BE2C (cell line): ENCODE measurements around the gene LENEP.

Experiments used
- DNase-seq: peaks from one replicate; pipeline ENCODE4 v3.0.0-alpha.2; 2020
- H3K27me3 ChIP-seq: fragments of 250-450 bp; sonication (Bioruptor Pico); 2 replicates; pipeline ENCODE4 v1.5.1; 2020; ENCODE audit warnings: mild to moderate bottlenecking
- H3K36me3 ChIP-seq: fragments of 250-450 bp; sonication (Bioruptor Pico); 2 replicates; pipeline ENCODE4 v1.5.1; 2020; ENCODE audit warnings: mild to moderate bottlenecking
- H3K4me1 ChIP-seq: fragments of 250-450 bp; sonication (Bioruptor Pico); 2 replicates; pipeline ENCODE4 v1.5.1; 2020
- H3K4me3 ChIP-seq: 2 replicates; pipeline ENCODE4 v1.5.1; 2011; ENCODE audit warnings: low read depth, low read length
- H3K9me3 ChIP-seq: fragments of 250-450 bp; sonication (Bioruptor Pico); 2 replicates; pipeline ENCODE4 v1.5.1; 2020
- TF ChIP-seq, protein P1 (sequence below): IDR thresholded peaks from 2 replicates; pipeline ENCODE4 v1.5.1; 2012; ENCODE audit warnings: mild to moderate bottlenecking, low read depth, low read length

The LENEP gene

DNA sequence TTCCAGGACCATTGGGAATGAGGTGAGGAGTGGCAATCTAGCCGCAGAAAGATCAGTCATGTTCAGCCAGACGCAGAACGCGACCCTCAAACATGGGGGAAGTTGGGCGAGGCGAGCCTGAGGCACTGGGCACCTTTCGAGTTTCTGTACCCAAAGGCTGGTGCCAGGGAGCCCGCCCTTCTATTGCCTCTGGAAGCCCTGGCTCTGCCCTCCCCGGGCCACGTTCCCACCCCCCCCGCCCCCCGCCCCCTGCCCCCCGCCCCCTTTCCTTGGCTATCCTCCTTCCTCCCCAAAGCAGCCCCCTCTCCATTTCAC lies 7.0 kb downstream of the LENEP start:
- H3K4me1 ChIP-seq: peaks cover 10% of the 10 kb centered on the region
- H3K36me3 ChIP-seq: no peaks in the 10 kb centered on the region
- peak; percentile 43 for DNase-seq
- no peaks in the 10 kb centered on the region for H3K27me3 ChIP-seq
- H3K9me3 ChIP-seq: no peaks in the 10 kb centered on the region
- peak overlapping the region; percentile 72 for H3K4me3 ChIP-seq
- TF ChIP-seq, protein P1, sequence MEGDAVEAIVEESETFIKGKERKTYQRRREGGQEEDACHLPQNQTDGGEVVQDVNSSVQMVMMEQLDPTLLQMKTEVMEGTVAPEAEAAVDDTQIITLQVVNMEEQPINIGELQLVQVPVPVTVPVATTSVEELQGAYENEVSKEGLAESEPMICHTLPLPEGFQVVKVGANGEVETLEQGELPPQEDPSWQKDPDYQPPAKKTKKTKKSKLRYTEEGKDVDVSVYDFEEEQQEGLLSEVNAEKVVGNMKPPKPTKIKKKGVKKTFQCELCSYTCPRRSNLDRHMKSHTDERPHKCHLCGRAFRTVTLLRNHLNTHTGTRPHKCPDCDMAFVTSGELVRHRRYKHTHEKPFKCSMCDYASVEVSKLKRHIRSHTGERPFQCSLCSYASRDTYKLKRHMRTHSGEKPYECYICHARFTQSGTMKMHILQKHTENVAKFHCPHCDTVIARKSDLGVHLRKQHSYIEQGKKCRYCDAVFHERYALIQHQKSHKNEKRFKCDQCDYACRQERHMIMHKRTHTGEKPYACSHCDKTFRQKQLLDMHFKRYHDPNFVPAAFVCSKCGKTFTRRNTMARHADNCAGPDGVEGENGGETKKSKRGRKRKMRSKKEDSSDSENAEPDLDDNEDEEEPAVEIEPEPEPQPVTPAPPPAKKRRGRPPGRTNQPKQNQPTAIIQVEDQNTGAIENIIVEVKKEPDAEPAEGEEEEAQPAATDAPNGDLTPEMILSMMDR: no peak

DNA sequence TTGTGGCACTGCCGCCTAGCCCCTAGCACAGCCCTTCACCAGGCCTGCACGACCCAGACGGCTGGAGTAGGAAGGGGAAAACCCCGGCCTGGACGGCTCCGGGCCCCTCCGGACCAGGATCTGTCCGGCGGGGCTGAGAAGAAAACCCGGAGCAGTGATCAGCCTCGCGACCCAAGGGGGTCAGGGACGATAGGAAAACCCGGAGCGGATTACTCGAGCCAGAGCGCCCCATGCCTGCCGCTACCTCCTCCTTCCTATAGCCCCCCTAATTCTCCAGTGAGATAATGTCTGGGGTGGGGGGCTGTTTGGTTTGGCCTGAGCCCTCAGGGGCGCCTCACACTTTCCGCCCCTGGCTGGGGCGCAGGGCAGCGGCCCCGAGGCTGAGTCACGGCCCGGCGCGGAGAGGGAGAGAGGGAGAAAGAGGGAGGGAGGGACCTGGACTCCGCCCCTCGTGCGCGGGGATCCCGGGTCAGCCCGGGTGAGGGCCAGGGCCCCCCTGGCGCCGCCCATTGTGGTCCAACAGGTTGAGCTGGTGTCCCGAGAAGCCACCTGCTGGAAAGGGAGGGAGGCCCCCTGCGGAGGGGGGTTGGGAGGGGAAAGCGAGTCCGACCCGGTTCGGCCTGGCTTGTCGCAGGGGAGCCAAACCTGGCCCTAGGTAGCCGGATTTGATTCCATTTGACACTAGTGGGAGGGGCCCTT lies 7.5 kb downstream of the LENEP start:
- peak; percentile 90 for DNase-seq
- Histone ChIP-seq H3K4me3 (peak overlapping the region; percentile 72), H3K4me1 (peaks cover 10% of the 10 kb centered on the region), H3K27me3 (no peaks in the 10 kb centered on the region), H3K9me3 (no peaks in the 10 kb centered on the region), H3K36me3 (no peaks in the 10 kb centered on the region)
- TF ChIP-seq, protein P1: no peak

DNA sequence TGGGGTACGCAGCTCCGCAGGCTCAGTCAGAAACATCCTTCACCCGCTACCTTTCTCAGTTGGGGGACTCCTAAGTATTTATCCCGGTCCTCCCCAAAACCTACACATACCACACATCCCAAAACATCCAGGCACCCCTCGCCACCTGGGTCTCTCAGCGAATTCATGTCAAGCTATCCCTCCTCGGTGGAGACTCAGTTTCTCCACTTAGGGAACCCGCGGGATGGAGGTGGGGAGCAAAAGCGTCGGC lies 8.0 kb downstream of the LENEP start:
- no peaks in the 10 kb centered on the region for H3K9me3 ChIP-seq
- no peaks in the 10 kb centered on the region for H3K36me3 ChIP-seq
- TF ChIP-seq, protein P1: no peak
- H3K4me1 ChIP-seq: peaks cover 10% of the 10 kb centered on the region
- peak overlapping the region; percentile 72 for H3K4me3 ChIP-seq
- no peaks in the 10 kb centered on the region for H3K27me3 ChIP-seq
- no peak for DNase-seq

DNA sequence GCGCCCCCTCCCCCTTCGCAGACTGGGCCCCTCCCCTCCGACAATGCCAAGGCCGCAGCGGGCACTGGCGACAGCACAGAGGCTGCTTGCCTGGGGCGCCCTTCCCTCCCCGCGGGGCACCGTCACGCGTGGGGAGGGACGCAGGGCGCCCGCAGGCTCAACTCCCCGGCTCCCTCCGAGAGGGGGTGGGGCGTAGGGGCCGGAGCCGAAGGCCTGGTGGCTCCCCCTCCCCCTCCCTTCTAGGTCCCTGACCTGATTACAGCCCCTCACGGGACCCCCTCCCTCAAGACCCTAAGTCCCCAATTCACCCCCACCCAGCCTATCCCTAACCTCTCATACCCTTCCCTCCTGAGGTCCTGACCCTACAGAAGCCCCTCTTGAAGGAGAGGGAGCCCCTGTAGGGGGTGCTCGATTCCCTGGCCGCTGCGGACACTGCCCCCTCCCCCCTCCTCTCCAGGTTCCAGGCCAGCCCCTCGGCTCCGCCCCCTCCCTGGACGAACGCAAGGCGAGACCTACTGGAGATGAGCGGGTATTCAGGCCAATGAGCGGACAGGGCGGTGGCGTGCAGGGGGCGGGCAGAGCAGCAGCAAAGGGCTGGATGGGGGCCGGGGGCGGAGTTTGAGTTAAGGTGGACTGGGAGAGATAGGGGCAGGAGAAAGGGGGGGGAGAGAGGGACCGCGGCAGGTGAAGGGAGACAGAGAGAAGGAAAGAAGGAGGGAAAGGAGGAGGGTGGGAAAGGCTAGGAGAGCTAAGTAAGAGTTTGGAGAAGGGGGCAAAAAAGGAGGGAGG lies 8.5 kb downstream of the LENEP start:
- peaks cover 10% of the 10 kb centered on the region for H3K4me1 ChIP-seq
- DNase-seq: peak; percentile 100
- no peaks in the 10 kb centered on the region for H3K9me3 ChIP-seq
- no peaks in the 10 kb centered on the region for H3K36me3 ChIP-seq
- H3K4me3 ChIP-seq: peak overlapping the region; percentile 72
- no peaks in the 10 kb centered on the region for H3K27me3 ChIP-seq
- TF ChIP-seq, protein P1: peak; percentile 58

- DNase-seq: no peak
- peaks cover 10% of the 10 kb centered on the region for H3K4me1 ChIP-seq
These were observed 9.3 kb downstream of the LENEP start, which contains the start of gene ZBTB7B for GRCh38 chr1:155002464-155003226. Gene ZBTB7B, plus strand, starts transcription at chr1:155002802. Its CDS starts 11,859 bp downstream, at chr1:155014661.

More at GRCh38 chr1:155002464-155003226, 9.3 kb downstream of the LENEP start, which contains the start of gene ZBTB7B:
- Histone ChIP-seq H3K36me3 (no peaks in the 10 kb centered on the region), H3K27me3 (no peaks in the 10 kb centered on the region), H3K9me3 (no peaks in the 10 kb centered on the region), H3K4me3 (peak within 1 kb of the TSS; percentile 91)
- TF ChIP-seq, protein P1: no peak
